ENCODE results near the gene ITGB1BP1. TPM values are rescaled to one million over a fixed set of nuclear protein-coding genes. Genes with fewer than 3 reads are reported as not detected.

The ITGB1BP1 gene
- total RNA-seq, 4 donors from 2014 or later = 59.6 to 91.4 (median 66.1) TPM

GRCh38 chr2:9422321-9423099 lies 818 bp downstream of the ITGB1BP1 start:
- TF ChIP-seq CTCF (IDR thresholded peaks at IDR 0.05) (no peak), POLR2AphosphoS5 (IDR thresholded peaks at IDR 0.05) (peak in 1 of 2 donors; percentile 17)
- intact Hi-C loops (cut with DNase I) = loop anchor here (5.0 to 10.0 kb wide), 3 partner anchors 52 to 280 kb away; partner anchors contain the start of genes ASAP2 and IAH1
- DNase-seq (ENCODE audit: extremely low spot score) = no peak
- Histone ChIP-seq H3K4me3 (peak overlapping the region; percentile 78 to 93 (median 92)), H3K27me3 (no peaks in the 10 kb centered on the region), H3K36me3 (peaks cover 0 to 11% (median 5%) of the 10 kb centered on the region in 4 donors), H3K4me1 (peaks cover 26 to 56% (median 48%) of the 10 kb centered on the region in 4 donors), H3K9me3 (no peaks in the 10 kb centered on the region), H3K27ac (replicated peaks in 1 of 4) (peak overlapping the region; percentile 93 to 95 (median 94))
- 12% methylated on average over 17 of the region's 42 CpGs for WGBS

- TF ChIP-seq POLR2A (IDR thresholded peaks at IDR 0.05; ENCODE audit: low read depth) (no peak), EP300 (IDR thresholded peaks at IDR 0.05) (no peak), POLR2AphosphoS5 (IDR thresholded peaks at IDR 0.05) (no peak), CTCF (IDR thresholded peaks at IDR 0.05) (no peak)
- no peak overlapping the region for H3K4me3 ChIP-seq
- intact Hi-C loops (cut with DNase I) = loop anchor here (5.0 to 10.0 kb wide), 3 partner anchors 54 to 278 kb away; partner anchors contain the start of genes ASAP2 and IAH1
- H3K27me3 ChIP-seq = no peaks in the 10 kb centered on the region
- WGBS = 88% methylated on average over 10 of the region's 10 CpGs
- peaks cover 26 to 60% (median 48%) of the 10 kb centered on the region in 4 donors for H3K4me1 ChIP-seq
- no peaks in the 10 kb centered on the region for H3K9me3 ChIP-seq
- no peak for DNase-seq (ENCODE audit: extremely low spot score)
- H3K27ac ChIP-seq (replicated peaks in 1 of 4) = no peak overlapping the region
- H3K36me3 ChIP-seq = peaks cover 0 to 31% (median 17%) of the 10 kb centered on the region in 4 donors
Measured at GRCh38 chr2:9420495-9420894, 2.8 kb downstream of the ITGB1BP1 start.

- Histone ChIP-seq H3K9me3 (no peaks in the 10 kb centered on the region), H3K27ac (replicated peaks in 1 of 4) (no peak overlapping the region), H3K4me1 (peaks cover 20 to 51% (median 39%) of the 10 kb centered on the region in 4 donors), H3K36me3 (peaks cover 0 to 36% (median 17%) of the 10 kb centered on the region in 4 donors), H3K27me3 (no peaks in the 10 kb centered on the region), H3K4me3 (no peak overlapping the region)
- intact Hi-C loops (cut with DNase I) = no loop called here
- TF ChIP-seq EP300 (IDR thresholded peaks at IDR 0.05) (no peak), CTCF (IDR thresholded peaks at IDR 0.05) (no peak), POLR2A (IDR thresholded peaks at IDR 0.05; ENCODE audit: low read depth) (no peak), POLR2AphosphoS5 (IDR thresholded peaks at IDR 0.05) (no peak)
- DNase-seq (ENCODE audit: extremely low spot score) = no peak
- 91% methylated on average over 3 of the region's 3 CpGs for WGBS
Measured at GRCh38 chr2:9419541-9419940, 3.8 kb downstream of the ITGB1BP1 start.

- DNase-seq (ENCODE audit: extremely low spot score) = no peak
- no peak overlapping the region for H3K27ac ChIP-seq (replicated peaks in 1 of 4)
- H3K4me3 ChIP-seq = no peak overlapping the region
- H3K36me3 ChIP-seq = peaks cover 0 to 43% (median 17%) of the 10 kb centered on the region in 4 donors
- intact Hi-C loops (cut with DNase I) = no loop called here
- H3K4me1 ChIP-seq = peaks cover 15 to 43% (median 32%) of the 10 kb centered on the region in 4 donors
- H3K9me3 ChIP-seq = no peaks in the 10 kb centered on the region
- WGBS = 92% methylated on average over 4 of the region's 4 CpGs
- no peaks in the 10 kb centered on the region for H3K27me3 ChIP-seq
- TF ChIP-seq POLR2A (IDR thresholded peaks at IDR 0.05; ENCODE audit: low read depth) (no peak), CTCF (IDR thresholded peaks at IDR 0.05) (no peak), EP300 (IDR thresholded peaks at IDR 0.05) (no peak), POLR2AphosphoS5 (IDR thresholded peaks at IDR 0.05) (no peak)
Measured at GRCh38 chr2:9418746-9419145, 4.6 kb downstream of the ITGB1BP1 start.
